IPS DF 6.9 (cell line): Measurements from ENCODE around the gene RPS15.

ENCODE experiments used
- DNase-seq: peaks from one replicate; pipeline ENCODE4 v3.0.0-alpha.2; 2013; ENCODE audit warnings: low read depth, low spot score
- H3K27ac ChIP-seq: one replicate; pipeline ENCODE4 v1.5.1; 2013; ENCODE audit warnings: low read length, control low read depth
- H3K27me3 ChIP-seq: 2 replicates; pipeline ENCODE4 v1.6.1; 2013; ENCODE audit warnings: mild to moderate bottlenecking, low read length; ENCODE audit not compliant: control insufficient read depth, insufficient read depth
- H3K36me3 ChIP-seq: 2 replicates; pipeline ENCODE4 v1.6.1; 2013; ENCODE audit warnings: low read length; ENCODE audit not compliant: control insufficient read depth, insufficient read depth
- H3K4me1 ChIP-seq: 2 replicates; pipeline ENCODE4 v1.6.1; 2013; ENCODE audit warnings: low read length; ENCODE audit not compliant: control insufficient read depth, insufficient read depth
- H3K4me3 ChIP-seq: 2 replicates; pipeline ENCODE4 v1.5.1; 2013; ENCODE audit warnings: mild to moderate bottlenecking, low read length
- H3K9me3 ChIP-seq: 2 replicates; pipeline ENCODE4 v1.6.1; 2013; ENCODE audit warnings: low read length, inconsistent platforms; ENCODE audit not compliant: control insufficient read depth, insufficient read depth
- WGBS: extraction: QIAGEN DNeasy Blood & Tissue Kit; methylation state at CpG from one replicate; pipeline ENCODE4 v1.1.7; 2013; ENCODE audit warnings: mixed read lengths, missing lambda C conversion rate; ENCODE audit not compliant: insufficient read length, insufficient coverage; 5-methylcytosine and 5-hydroxymethylcytosine counted together

RPS15 gene

DNA sequence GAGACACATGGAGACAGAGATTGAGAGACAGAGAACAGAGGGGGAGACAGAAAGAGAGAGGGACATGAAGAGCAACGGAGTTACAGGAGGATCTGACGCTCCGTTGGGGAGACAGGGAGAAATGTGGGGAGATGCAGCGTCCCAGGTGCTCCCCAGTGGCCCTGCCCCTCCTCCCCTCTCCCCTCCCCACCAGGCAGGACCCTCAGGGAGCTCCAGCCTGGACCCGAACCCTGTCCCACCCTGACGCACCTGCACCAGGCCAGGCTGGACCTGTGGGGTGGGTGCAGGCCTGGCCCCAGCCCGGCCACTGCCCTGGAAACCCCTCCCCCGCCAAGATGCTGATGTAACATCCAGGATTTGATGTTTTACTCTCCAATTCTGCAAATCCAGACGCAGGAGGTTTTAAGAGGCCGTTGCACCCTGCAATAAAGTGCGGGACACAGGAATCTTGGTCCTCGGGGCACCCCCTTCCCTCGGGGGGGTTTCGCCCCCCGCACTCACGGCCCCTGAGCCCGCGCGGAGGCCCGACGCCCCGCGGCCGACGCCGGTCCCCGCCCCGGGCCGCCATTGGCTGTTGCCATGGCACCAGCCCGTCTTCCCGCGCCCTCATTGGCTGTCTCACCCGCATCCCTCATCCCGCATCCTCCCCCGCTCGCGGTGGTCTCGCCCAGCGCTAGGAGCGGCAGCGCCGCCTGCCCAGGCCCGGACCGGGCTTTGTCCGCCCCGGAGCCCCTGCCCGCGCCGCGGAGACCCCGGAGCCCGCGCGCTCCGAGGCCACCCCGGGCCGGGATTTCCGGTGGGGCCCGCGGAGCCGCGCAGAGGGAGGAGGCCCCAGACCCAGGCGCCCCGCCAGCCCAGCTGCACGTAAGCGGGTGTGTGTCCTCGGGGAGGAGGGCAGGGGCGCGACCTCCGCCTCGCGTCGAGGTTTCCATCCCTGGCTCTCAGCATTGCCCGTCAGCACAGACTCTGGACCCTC, 11.6 kb downstream of the RPS15 start, which contains the start of gene APC2:
Gene APC2 (plus strand): TSS at position 655 of the 976 bp plus-strand sequence. CDS start 2,881 bp downstream, outside the sequence.
- Histone ChIP-seq H3K36me3 (no peaks in the 10 kb centered on the region), H3K4me1 (peaks cover 14% of the 10 kb centered on the region), H3K4me3 (peak within 1 kb of the TSS; percentile 7; the same call in 1 of the 2 replicates), H3K27me3 (peaks cover 24% of the 10 kb centered on the region; the same call in 1 of the 2 replicates), H3K9me3 (no peaks in the 10 kb centered on the region), H3K27ac (no peak within 1 kb of the TSS)
- DNase-seq, result no peak
- WGBS, result no CpG with 5 or more reads among the region's 74 CpGs

DNA sequence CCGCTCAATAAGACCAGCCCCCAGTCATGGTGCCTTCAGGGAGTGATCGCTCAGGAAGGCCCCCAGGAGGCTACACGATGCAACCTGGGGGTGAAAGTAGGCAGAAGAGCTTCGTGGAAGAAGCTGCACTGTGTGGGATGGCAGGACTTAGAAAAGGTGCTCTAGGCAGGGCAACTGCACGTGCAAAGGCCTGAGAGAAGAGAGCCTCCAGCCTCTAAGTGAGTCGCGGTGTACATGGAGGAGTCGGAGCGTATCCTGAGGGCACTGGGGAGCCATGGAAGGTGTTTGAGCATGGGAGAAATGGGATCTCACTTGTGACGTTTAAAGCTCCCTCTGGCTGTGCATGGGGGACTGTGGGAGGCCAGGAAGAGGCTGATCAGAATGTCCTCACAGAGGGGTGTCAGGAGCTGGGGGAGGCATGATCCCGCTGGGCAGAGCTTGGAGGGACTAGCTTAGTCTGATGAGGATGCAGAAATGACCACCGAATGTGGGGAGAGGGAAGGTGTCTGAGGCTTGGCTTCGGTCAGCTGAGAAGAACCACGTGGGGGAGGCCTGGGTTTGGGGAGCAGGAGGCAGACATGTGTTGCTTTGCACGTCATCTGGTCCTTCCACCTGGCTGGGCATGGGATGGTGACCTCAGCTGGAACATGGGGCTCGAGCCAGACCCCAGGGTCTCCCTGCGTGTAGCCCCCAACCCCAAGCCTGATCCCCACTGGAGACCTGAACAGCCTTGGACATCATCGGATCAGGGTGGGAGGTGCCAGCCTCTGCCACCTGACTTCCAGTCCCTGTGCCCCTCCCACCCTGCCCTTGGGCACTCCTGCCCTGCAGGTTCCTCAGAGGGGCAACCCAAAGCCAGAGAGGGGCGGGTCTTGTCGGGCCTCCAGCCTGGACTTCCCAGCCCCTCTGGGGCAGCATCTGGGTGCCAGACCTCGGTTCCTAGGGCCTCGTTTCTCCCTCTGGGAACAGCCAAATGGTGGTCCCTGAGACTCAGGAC, 12.8 kb downstream of the RPS15 start:
- Histone ChIP-seq H3K36me3 (no peaks in the 10 kb centered on the region; the same call in 1 of the 2 replicates), H3K27me3 (peaks cover 24% of the 10 kb centered on the region; the same call in 1 of the 2 replicates), H3K4me1 (peaks cover 17% of the 10 kb centered on the region), H3K4me3 (no peak overlapping the region), H3K9me3 (no peaks in the 10 kb centered on the region), H3K27ac (no peak overlapping the region)
- no CpG with 5 or more reads among the region's 22 CpGs for WGBS
- no peak for DNase-seq

DNA sequence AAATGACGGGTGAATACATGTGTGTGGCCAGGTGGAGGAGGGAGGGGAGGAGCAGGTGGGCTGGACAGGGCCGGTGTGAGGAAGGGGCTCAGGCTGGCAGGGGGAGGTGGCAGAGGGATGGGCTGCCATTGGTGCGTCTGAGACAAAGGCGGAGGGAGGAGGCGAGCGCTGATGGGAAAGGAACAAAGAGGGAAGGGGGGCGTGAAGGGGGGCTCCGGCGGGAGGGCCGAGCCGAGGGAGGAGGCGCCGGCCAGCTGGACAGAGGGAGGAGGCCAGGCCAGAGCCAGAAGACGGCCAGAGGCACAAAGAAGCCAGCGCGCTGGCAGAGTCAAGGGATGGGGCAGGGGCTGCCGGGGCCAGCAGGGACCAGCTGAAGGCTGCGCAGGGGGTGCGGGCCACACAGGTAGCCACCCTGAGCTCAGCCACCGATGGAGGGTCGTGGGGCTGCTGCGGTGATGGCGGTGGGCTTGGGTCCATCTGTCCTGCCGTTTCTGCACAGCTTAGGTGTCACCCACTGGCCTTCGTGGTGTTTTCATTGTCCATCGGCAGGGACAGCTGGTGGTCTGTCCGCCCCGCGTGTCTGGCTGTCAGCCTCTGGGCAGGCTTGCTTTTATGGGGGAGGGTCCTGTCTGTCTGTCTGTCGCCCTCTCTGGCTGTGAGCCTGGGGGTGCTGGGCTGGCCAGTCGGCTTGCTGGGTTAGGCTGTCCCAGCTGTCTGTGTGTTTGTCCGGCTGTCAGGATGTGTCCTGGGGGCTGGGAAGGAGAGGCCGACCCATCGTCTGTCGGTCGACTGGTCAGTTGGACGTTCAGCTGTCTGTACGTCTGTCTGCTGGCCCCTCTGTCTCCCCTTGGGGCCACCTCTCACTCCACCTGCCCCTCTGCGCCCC, 14.0 kb downstream of the RPS15 start:
- no CpG with 5 or more reads among the region's 39 CpGs for WGBS
- Histone ChIP-seq H3K4me3 (no peak overlapping the region), H3K27me3 (peaks cover 21% of the 10 kb centered on the region; the same call in 1 of the 2 replicates)

DNA sequence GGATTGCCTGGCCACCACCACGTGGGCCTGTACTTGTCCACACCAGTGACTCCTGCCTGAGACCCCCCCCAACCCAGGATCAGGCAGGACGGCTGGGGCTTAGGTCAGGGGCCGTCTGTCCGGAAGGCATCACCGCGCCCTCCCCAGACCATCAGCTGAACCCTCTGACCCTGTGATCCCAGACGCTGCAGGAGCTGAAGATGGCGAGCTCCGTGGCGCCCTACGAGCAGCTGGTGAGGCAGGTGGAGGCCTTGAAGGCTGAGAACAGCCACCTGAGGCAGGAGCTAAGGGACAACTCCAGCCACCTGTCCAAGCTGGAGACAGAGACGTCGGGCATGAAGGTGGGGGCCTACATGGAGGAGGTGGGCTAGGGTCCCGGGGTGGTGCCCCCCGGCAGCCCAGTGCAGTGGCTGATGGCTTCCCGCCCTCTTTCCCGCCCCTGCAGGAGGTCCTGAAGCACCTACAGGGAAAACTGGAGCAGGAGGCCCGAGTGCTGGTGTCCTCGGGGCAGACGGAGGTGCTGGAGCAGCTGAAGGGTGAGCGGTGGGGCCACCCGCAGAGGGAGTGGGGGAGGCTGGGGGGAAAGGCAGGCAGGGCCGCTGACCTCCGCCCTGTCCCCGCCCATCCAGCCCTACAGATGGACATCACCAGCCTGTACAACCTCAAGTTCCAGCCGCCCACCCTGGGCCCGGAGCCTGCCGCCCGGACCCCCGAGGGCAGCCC, 14.8 kb downstream of the RPS15 start:
- Histone ChIP-seq H3K36me3 (no peaks in the 10 kb centered on the region; the same call in 1 of the 2 replicates), H3K9me3 (no peaks in the 10 kb centered on the region), H3K27ac (no peak overlapping the region), H3K4me3 (no peak overlapping the region), H3K4me1 (peaks cover 23% of the 10 kb centered on the region), H3K27me3 (peaks cover 14% of the 10 kb centered on the region; the same call in 1 of the 2 replicates)
- WGBS, result no CpG with 5 or more reads among the region's 30 CpGs
- DNase-seq, result no peak

More for the DNA sequence above, 14.0 kb downstream of the RPS15 start:
- H3K9me3 ChIP-seq, result no peaks in the 10 kb centered on the region
- H3K4me1 ChIP-seq, result peaks cover 23% of the 10 kb centered on the region
- H3K27ac ChIP-seq, result no peak overlapping the region
- no peaks in the 10 kb centered on the region; the same call in 1 of the 2 replicates for H3K36me3 ChIP-seq
- no peak for DNase-seq

DNA sequence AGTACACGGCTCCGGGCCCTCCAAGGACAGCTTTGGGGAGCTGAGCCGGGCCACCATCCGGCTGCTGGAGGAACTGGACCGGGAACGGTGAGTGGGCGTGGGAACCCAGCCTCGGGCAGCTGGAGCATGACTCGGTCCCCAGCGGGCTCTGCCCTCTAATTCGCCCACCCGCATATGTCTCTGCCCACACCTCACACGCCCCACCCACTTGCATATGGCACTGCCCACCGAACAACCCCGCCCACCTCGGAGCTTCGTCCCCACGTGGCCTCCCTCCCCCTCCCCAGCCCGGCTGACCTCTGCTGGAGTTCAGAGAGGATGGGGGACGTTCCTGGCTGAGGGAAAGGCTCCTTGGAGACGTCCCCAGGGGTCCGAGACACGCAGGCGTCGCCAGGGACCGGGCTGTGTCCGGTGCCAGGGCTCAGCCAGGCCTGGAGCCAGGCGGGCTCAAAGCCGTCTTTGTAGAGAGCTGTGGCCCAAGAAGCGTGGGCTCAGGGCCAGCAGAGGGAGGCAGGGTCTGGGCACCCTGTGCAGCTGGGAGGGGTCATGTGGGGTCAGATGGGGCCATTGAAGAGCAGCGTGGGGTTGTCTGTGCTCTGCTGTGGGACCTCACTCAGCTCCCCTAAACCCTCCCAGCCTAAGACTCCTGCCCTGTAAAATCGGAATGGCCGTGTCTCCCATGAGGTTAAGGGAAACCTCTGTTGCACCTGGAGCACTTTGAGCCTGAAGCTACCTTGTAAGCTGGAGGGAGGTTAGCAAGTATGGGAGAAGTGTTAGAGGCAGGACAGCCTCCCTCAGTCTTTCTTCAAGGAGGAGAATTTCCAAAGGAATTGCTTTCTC, 15.5 kb downstream of the RPS15 start:
- no CpG with 5 or more reads among the region's 33 CpGs for WGBS
- Histone ChIP-seq H3K27ac (no peak overlapping the region), H3K4me3 (no peak overlapping the region)

DNA sequence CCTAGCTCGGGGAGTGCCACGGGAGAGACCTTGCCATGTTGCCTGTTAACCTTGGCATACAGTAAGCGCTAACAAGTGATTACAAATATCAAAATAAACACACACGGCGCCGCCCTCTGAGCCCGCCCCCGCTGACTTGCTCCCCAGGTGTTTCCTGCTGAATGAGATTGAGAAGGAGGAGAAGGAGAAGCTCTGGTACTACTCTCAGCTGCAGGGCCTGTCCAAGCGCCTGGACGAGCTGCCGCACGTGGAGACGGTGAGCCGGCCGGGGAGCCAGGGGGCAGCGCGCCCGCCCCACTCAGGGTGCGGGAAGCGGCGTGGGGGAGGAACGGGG, 16.8 kb downstream of the RPS15 start:
- Histone ChIP-seq H3K36me3 (no peaks in the 10 kb centered on the region; the same call in 1 of the 2 replicates), H3K4me1 (peaks cover 21% of the 10 kb centered on the region), H3K27ac (no peak overlapping the region), H3K27me3 (peaks cover 10% of the 10 kb centered on the region; the same call in 1 of the 2 replicates), H3K9me3 (no peaks in the 10 kb centered on the region), H3K4me3 (peak overlapping the region; percentile 34; the same call in 1 of the 2 replicates)
- WGBS, result no CpG with 5 or more reads among the region's 22 CpGs
- no peak for DNase-seq

More for the DNA sequence above, 15.5 kb downstream of the RPS15 start:
- H3K4me1 ChIP-seq, result peaks cover 23% of the 10 kb centered on the region
- H3K9me3 ChIP-seq, result no peaks in the 10 kb centered on the region
- DNase-seq, result no peak
- H3K27me3 ChIP-seq, result peaks cover 12% of the 10 kb centered on the region; the same call in 1 of the 2 replicates
- H3K36me3 ChIP-seq, result no peaks in the 10 kb centered on the region; the same call in 1 of the 2 replicates

DNA sequence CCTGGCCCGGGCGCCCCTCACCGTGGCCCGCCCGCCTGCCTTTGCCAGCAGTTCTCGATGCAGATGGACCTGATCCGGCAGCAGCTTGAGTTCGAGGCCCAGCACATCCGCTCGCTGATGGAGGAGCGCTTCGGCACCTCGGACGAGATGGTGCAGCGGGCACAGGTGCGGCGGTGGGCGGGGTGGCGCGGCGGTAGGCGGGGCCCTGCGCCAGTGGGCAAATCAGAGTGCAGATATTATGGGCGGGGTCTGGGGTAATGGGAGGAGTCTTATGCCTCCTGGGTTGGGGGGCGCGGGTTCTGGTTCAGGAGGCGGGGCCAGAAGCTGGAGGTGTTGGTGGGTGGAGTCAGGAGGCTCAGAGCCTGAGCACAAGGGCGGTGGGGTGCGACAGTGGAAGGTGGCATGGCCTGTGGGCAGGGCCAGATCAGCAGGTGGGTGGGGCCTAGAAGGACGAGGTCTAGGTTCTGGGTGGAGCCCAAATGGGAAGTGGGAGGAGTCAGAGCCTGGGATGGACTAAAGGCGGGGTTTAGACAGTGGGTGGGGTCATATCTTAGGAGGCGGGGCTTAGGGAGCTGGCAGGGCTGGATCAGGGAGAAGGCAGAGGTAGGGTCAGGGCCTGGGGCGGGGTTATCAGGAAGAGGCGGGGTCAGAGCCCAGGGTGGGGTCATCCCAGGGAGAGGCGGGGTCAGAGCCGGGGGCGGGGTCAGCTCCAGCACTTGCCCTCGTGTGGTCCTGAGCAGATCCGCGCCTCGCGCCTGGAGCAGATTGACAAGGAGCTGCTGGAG, 17.3 kb downstream of the RPS15 start:
- Histone ChIP-seq H3K36me3 (no peaks in the 10 kb centered on the region; the same call in 1 of the 2 replicates), H3K27me3 (peaks cover 6% of the 10 kb centered on the region; the same call in 1 of the 2 replicates), H3K9me3 (no peaks in the 10 kb centered on the region), H3K27ac (no peak overlapping the region), H3K4me3 (peak overlapping the region; percentile 34; the same call in 1 of the 2 replicates), H3K4me1 (peaks cover 19% of the 10 kb centered on the region)
- WGBS, result no CpG with 5 or more reads among the region's 42 CpGs
- peak; percentile 87 for DNase-seq
